ENCODE results near the gene POLR2A.

DNA sequence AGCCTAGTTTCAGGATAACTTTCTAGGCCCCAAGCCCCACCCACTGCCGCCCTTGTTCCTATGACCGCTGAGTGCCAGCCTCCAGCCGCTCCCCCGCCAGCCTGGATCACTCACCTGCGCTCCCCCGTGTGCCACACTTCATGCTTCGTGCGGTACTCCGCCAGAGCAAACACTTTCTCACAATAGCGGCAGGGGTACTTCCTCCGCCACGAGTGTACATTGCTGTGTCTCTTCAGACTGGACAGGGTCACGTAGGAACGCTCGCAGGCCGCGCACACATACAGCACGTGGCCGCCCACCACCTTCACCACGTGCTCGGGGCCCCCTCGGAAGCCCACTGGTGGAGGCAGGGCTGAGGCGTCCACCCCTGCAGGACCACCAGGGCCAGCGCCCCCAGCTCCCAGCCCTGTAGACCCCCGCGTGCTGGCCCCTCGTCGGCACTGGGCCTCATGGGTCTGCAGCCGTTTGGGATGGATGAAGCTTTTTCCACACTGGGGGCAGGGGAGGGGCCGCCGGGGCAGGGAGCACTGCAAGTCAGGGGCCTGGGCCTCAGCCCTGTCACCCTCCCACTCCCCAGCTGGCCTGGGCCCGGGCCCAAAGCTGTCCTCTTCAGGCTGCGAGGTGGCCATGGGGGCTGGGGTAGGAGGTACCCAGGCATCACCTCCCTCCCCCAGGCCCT is 18.4 kb upstream of the POLR2A start:
- TF ChIP-seq, protein P1, sequence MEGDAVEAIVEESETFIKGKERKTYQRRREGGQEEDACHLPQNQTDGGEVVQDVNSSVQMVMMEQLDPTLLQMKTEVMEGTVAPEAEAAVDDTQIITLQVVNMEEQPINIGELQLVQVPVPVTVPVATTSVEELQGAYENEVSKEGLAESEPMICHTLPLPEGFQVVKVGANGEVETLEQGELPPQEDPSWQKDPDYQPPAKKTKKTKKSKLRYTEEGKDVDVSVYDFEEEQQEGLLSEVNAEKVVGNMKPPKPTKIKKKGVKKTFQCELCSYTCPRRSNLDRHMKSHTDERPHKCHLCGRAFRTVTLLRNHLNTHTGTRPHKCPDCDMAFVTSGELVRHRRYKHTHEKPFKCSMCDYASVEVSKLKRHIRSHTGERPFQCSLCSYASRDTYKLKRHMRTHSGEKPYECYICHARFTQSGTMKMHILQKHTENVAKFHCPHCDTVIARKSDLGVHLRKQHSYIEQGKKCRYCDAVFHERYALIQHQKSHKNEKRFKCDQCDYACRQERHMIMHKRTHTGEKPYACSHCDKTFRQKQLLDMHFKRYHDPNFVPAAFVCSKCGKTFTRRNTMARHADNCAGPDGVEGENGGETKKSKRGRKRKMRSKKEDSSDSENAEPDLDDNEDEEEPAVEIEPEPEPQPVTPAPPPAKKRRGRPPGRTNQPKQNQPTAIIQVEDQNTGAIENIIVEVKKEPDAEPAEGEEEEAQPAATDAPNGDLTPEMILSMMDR (conservative IDR thresholded peaks at IDR 0.05; ENCODE audit: low read length), result no peak
- no peak for TF ChIP-seq EZH2phosphoT487 (IDR thresholded peaks at IDR 0.05; ENCODE audit: borderline replicate concordance, low read depth, low read length)
